Stimulated activated CD8-positive, alpha-beta memory T cell treated with anti-CD3 and anti-CD28 coated beads, Interleukin-4, amount 100 ng/mL, for 24 hours (primary cell): ENCODE results near the gene APOL1.
"Not testable (repeated sequence)": the region's sequence is repeated elsewhere in the genome, so short reads cannot be mapped to it uniquely, and the experiment has no call there.

ENCODE experiments used
- DNase-seq: peaks from one replicate; pipeline ENCODE4 v3.0.0-alpha.2; 2020; ENCODE audit warnings: low read depth

Gene APOL1

GRCh38 chr22:36245805-36246356 is 7.1 kb upstream of the APOL1 start:
- DNase-seq = no peak

- DNase-seq = no peak
These were observed 6.2 kb upstream of the APOL1 start for GRCh38 chr22:36246718-36247117.

GRCh38 chr22:36247955-36248354 is 5.0 kb upstream of the APOL1 start:
- DNase-seq = no peak

GRCh38 chr22:36249160-36249559 is 3.8 kb upstream of the APOL1 start:
- DNase-seq = no peak

GRCh38 chr22:36250292-36250960 is 2.5 kb upstream of the APOL1 start:
- DNase-seq = not testable (repeated sequence)

GRCh38 chr22:36251979-36252608 is 839 bp upstream of the APOL1 start:
- not testable (repeated sequence) for DNase-seq

- peak; percentile 38 for DNase-seq
These were observed 874 bp downstream of the APOL1 start for GRCh38 chr22:36253523-36254490.

GRCh38 chr22:36255572-36255971 is 2.6 kb downstream of the APOL1 start:
- DNase-seq = not testable (repeated sequence)

GRCh38 chr22:36256478-36256877 is 3.5 kb downstream of the APOL1 start:
- DNase-seq = no peak

GRCh38 chr22:36257308-36257707 is 4.4 kb downstream of the APOL1 start:
- no peak for DNase-seq

GRCh38 chr22:36257948-36258670 is 5.2 kb downstream of the APOL1 start:
- DNase-seq = no peak

GRCh38 chr22:36258701-36259614 is 6.0 kb downstream of the APOL1 start:
- DNase-seq = peak; percentile 18

- no peak for DNase-seq
These were observed 6.8 kb downstream of the APOL1 start for GRCh38 chr22:36259615-36260300.

GRCh38 chr22:36261675-36262074 is 8.7 kb downstream of the APOL1 start:
- not testable (repeated sequence) for DNase-seq

- not testable (repeated sequence) for DNase-seq
These were observed 9.4 kb downstream of the APOL1 start for GRCh38 chr22:36262307-36262706.

GRCh38 chr22:36263216-36263673 is 10.3 kb downstream of the APOL1 start:
- not testable (repeated sequence) for DNase-seq

- DNase-seq = not testable (repeated sequence)
These were observed 11.1 kb downstream of the APOL1 start for GRCh38 chr22:36263886-36264664.

- DNase-seq = no peak
These were observed 14.1 kb downstream of the APOL1 start for GRCh38 chr22:36267058-36267457.

GRCh38 chr22:36267896-36268485 is 15.1 kb downstream of the APOL1 start:
- no peak for DNase-seq
